ENCODE measurements around the gene BARX1. TPM values are rescaled to one million over a fixed set of nuclear protein-coding genes. Genes with fewer than 3 reads are reported as not detected.

The BARX1 gene
- total RNA-seq, 5 donors from 2014 or later (not counting 1 experiment from before 2014, with no cell fraction given): not detected

DNA sequence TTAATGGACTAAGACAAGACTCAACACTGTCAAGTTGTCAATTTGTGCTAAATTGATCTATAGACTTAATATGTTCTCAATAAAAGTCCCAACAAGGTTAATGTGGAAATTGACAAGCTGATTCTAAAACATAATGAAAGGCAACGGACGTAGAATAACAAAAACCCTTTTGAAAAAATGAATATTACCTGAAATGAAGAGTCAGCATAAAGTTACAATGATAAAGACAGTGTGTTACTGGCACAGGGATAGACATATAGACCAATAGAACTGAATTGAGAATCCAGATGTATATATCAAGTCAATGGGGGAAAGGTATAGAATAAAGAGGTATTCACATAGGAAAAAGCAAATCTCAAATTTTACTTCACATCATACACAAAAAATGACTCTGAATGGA lies 37.7 kb upstream of the BARX1 start:
- Histone ChIP-seq H3K4me1 (ENCODE audit: control insufficient read depth in 1 of 2, extremely low read depth in 1 of 2, insufficient read depth in 2 of 2, low read length in 2 of 2) (no peaks in the 10 kb centered on the region), H3K27me3 (replicated peaks in 1 of 2; ENCODE audit: control insufficient read depth in 2 of 2, extremely low read depth in 1 of 2, insufficient read depth in 2 of 2, low read length in 1 of 2) (peaks cover 0 to 2% of the 10 kb centered on the region in 2 experiments), H3K9me3 (no peaks in the 10 kb centered on the region), H3K36me3 (ENCODE audit: control insufficient read depth in 2 of 2, extremely low read depth in 1 of 2, insufficient read depth in 1 of 2, low read length in 1 of 2) (no peaks in the 10 kb centered on the region), H3K4me3 (ENCODE audit: control insufficient read depth in 1 of 2, extremely low read depth in 1 of 2, low read length in 1 of 2) (no peak overlapping the region), H3K27ac (ENCODE audit: low read length) (no peak overlapping the region)
- Mint-ChIP-seq H3K36me3 (peaks cover 4% of the 10 kb centered on the region), H3K4me3 (no peak overlapping the region), H3K9me3 (peaks cover 9 to 22% (median 21%) of the 10 kb centered on the region in 3 donors), H3K27me3 (peaks cover 19 to 23% of the 10 kb centered on the region in 2 donors), H3K27ac (no peak overlapping the region), H3K4me1 (no peaks in the 10 kb centered on the region)
- WGBS (ENCODE audit: insufficient coverage): no CpG with 5 or more reads among the region's 2 CpGs
- POLR2A ChIA-PET: no interaction called here
- CTCF ChIA-PET: interaction anchor here in 1 of 2 donors (0.7 kb wide), 1 partner anchor 8 kb away, joined by 3 read pairs; no protein-coding TSS in a partner anchor
- no peak for DNase-seq
- no peak for ATAC-seq (replicated peaks in 1 of 4)

DNA sequence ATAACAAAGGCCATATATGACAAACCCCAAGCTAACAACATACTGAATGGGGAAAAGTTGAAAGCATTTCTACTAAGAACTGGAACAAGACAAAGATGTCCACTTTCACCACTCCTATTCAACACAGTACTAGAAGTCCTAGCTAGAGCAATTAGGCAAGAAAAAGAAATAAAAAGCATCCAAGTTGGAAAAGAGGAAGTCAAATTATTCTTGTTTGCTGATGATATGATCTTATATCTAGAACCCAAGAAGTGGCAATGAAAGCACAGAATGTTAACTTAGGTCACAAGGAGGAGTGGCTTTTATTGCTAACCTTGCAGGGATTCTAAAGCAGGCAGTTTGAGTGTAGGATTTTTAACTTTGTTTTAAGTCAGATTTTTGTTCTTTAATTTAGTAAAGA lies 35.3 kb upstream of the BARX1 start:
- Histone ChIP-seq H3K9me3 (no peaks in the 10 kb centered on the region), H3K27me3 (replicated peaks in 1 of 2; ENCODE audit: control insufficient read depth in 2 of 2, extremely low read depth in 1 of 2, insufficient read depth in 2 of 2, low read length in 1 of 2) (peaks cover 0 to 1% of the 10 kb centered on the region in 2 experiments), H3K36me3 (ENCODE audit: control insufficient read depth in 2 of 2, extremely low read depth in 1 of 2, insufficient read depth in 1 of 2, low read length in 1 of 2) (no peaks in the 10 kb centered on the region), H3K27ac (ENCODE audit: low read length) (no peak overlapping the region), H3K4me3 (ENCODE audit: control insufficient read depth in 1 of 2, extremely low read depth in 1 of 2, low read length in 1 of 2) (no peak overlapping the region), H3K4me1 (ENCODE audit: control insufficient read depth in 1 of 2, extremely low read depth in 1 of 2, insufficient read depth in 2 of 2, low read length in 2 of 2) (no peaks in the 10 kb centered on the region)
- ATAC-seq (replicated peaks in 1 of 4) (no peak), DNase-seq (no peak)
- ChIA-PET CTCF (no interaction called here), POLR2A (no interaction called here)
- Mint-ChIP-seq H3K9me3 (peaks cover 25 to 42% (median 37%) of the 10 kb centered on the region in 3 donors), H3K36me3 (peaks cover 7% of the 10 kb centered on the region), H3K4me1 (no peaks in the 10 kb centered on the region), H3K27ac (no peak overlapping the region), H3K4me3 (no peak overlapping the region), H3K27me3 (peaks cover 36 to 42% of the 10 kb centered on the region in 2 donors)

DNA sequence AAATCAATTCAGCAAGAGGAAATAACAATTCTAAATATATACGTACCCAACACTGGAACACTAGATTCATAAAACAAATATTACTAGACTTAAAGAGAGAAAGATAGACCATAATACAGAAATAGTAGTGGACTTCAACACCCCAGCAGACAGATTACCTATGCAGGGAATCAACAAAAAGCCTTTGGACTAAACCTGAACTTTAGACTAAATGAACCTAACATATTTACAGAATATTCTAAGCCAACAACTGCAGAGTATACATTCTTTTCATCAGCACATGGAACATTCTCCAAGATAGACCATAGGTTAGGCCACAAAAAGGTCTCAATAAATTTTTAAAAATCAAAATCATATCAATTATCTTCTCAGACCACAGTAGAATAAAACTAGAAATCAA lies 32.9 kb upstream of the BARX1 start:
- peaks cover 7% of the 10 kb centered on the region for H3K36me3 Mint-ChIP-seq
- CTCF ChIA-PET: no interaction called here
- no peak overlapping the region for H3K27ac Mint-ChIP-seq
- no peak overlapping the region for H3K4me3 ChIP-seq (ENCODE audit: control insufficient read depth in 1 of 2, extremely low read depth in 1 of 2, low read length in 1 of 2)
- H3K9me3 Mint-ChIP-seq: peaks cover 25 to 52% (median 40%) of the 10 kb centered on the region in 3 donors
- no peaks in the 10 kb centered on the region for H3K4me1 Mint-ChIP-seq
- no peaks in the 10 kb centered on the region for H3K27me3 ChIP-seq (replicated peaks in 1 of 2; ENCODE audit: control insufficient read depth in 2 of 2, extremely low read depth in 1 of 2, insufficient read depth in 2 of 2, low read length in 1 of 2)
- WGBS (ENCODE audit: insufficient coverage): no CpG with 5 or more reads among the region's 1 CpG
- H3K9me3 ChIP-seq: no peaks in the 10 kb centered on the region
- DNase-seq: no peak
- no peaks in the 10 kb centered on the region for H3K36me3 ChIP-seq (ENCODE audit: control insufficient read depth in 2 of 2, extremely low read depth in 1 of 2, insufficient read depth in 1 of 2, low read length in 1 of 2)
- POLR2A ChIA-PET: no interaction called here
- peaks cover 35 to 36% of the 10 kb centered on the region in 2 donors for H3K27me3 Mint-ChIP-seq
- H3K27ac ChIP-seq (ENCODE audit: low read length): no peak overlapping the region
- no peak overlapping the region for H3K4me3 Mint-ChIP-seq
- no peaks in the 10 kb centered on the region for H3K4me1 ChIP-seq (ENCODE audit: control insufficient read depth in 1 of 2, extremely low read depth in 1 of 2, insufficient read depth in 2 of 2, low read length in 2 of 2)
- ATAC-seq (replicated peaks in 1 of 4): no peak

DNA sequence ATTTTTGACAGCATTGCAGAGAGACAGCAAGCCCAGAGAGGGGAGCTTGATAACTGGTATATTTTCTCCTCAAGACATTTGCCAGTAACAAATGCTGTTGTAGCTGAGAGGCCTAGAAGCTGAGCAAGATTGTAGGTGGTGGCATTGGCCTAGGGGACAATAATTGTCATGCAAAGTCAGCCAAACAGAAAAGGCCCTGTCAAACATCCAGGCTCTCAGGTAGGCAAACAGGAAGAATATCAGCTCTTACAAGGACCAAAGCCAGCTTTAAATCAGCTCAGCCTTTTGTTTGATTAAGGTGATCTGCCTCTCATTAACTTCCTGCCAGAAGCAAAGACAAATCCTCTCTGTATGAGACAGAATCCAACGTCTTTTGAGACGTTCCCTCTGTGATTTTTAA lies 29.7 kb upstream of the BARX1 start:
- no peaks in the 10 kb centered on the region for H3K36me3 ChIP-seq (ENCODE audit: control insufficient read depth in 2 of 2, extremely low read depth in 1 of 2, insufficient read depth in 1 of 2, low read length in 1 of 2)
- no peak overlapping the region for H3K27ac Mint-ChIP-seq
- no peak overlapping the region for H3K4me3 Mint-ChIP-seq
- H3K4me3 ChIP-seq (ENCODE audit: control insufficient read depth in 1 of 2, extremely low read depth in 1 of 2, low read length in 1 of 2): no peak overlapping the region
- WGBS (ENCODE audit: insufficient coverage): no CpG with 5 or more reads among the region's 2 CpGs
- H3K36me3 Mint-ChIP-seq: peaks cover 3% of the 10 kb centered on the region
- no peak for ATAC-seq (replicated peaks in 1 of 4)
- no peak for DNase-seq
- H3K27me3 ChIP-seq (replicated peaks in 1 of 2; ENCODE audit: control insufficient read depth in 2 of 2, extremely low read depth in 1 of 2, insufficient read depth in 2 of 2, low read length in 1 of 2): peaks cover 0 to 4% of the 10 kb centered on the region in 2 experiments
- no peaks in the 10 kb centered on the region for H3K4me1 ChIP-seq (ENCODE audit: control insufficient read depth in 1 of 2, extremely low read depth in 1 of 2, insufficient read depth in 2 of 2, low read length in 2 of 2)
- POLR2A ChIA-PET: no interaction called here
- peaks cover 16 to 44% (median 30%) of the 10 kb centered on the region in 3 donors for H3K9me3 Mint-ChIP-seq
- H3K27me3 Mint-ChIP-seq: peaks cover 39 to 46% of the 10 kb centered on the region in 2 donors
- no peak overlapping the region for H3K27ac ChIP-seq (ENCODE audit: low read length)
- CTCF ChIA-PET: interaction anchor here in 1 of 2 donors (0.7 kb wide), 1 partner anchor 8 kb away, joined by 3 read pairs; no protein-coding TSS in a partner anchor
- H3K9me3 ChIP-seq: no peaks in the 10 kb centered on the region
- H3K4me1 Mint-ChIP-seq: no peaks in the 10 kb centered on the region

DNA sequence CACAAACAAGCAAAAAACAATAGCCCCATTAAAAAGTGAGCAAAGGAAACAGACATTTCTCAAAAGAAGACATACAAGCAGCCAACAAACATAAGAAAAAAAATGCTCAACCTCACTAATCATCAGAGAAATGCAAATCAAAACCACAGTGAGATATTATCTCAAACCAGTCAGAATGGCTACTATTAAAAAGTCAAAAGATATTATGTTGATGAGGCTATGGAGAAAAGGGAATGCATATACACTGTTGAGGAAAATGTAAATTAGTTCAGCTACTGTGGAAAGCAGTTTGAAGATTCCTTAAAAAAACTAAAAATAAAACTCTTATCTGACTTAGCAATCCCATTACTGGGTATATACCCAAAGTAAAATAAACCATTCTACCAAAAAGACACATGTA lies 28.7 kb upstream of the BARX1 start:
- ATAC-seq (replicated peaks in 1 of 4) (no peak), DNase-seq (no peak)
- Histone ChIP-seq H3K9me3 (no peaks in the 10 kb centered on the region), H3K4me3 (ENCODE audit: control insufficient read depth in 1 of 2, extremely low read depth in 1 of 2, low read length in 1 of 2) (no peak overlapping the region), H3K4me1 (ENCODE audit: control insufficient read depth in 1 of 2, extremely low read depth in 1 of 2, insufficient read depth in 2 of 2, low read length in 2 of 2) (no peaks in the 10 kb centered on the region), H3K27ac (ENCODE audit: low read length) (no peak overlapping the region), H3K27me3 (replicated peaks in 1 of 2; ENCODE audit: control insufficient read depth in 2 of 2, extremely low read depth in 1 of 2, insufficient read depth in 2 of 2, low read length in 1 of 2) (peaks cover 0 to 13% of the 10 kb centered on the region in 2 experiments), H3K36me3 (ENCODE audit: control insufficient read depth in 2 of 2, extremely low read depth in 1 of 2, insufficient read depth in 1 of 2, low read length in 1 of 2) (no peaks in the 10 kb centered on the region)
- POLR2A ChIA-PET: no interaction called here
- Mint-ChIP-seq H3K9me3 (peaks cover 16 to 37% (median 22%) of the 10 kb centered on the region in 3 donors), H3K4me1 (no peaks in the 10 kb centered on the region), H3K27ac (no peak overlapping the region), H3K36me3 (peaks cover 3% of the 10 kb centered on the region), H3K27me3 (peaks cover 45 to 52% of the 10 kb centered on the region in 2 donors), H3K4me3 (no peak overlapping the region)
- CTCF ChIA-PET: no interaction called here

DNA sequence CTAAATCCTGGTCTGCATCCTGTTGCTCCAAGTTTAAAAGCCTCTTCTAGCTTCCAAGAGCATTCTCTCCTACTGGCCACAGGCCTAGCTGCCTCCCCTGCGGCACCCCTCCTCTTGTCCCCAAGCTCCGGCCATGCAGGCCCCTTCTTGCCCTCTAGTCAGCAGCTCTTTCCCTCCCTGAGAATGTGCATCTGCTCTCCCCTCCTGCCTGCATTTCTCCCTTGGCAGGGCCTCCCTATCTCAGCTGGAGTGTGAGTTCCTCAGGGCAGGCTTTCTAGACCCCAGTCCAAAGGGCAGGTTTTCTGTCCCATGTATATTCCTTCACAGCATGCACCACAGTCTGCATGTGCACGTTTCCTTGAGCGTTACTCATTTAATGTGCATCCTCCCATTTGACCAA lies 24.6 kb upstream of the BARX1 start:
- DNase-seq: no peak
- H3K4me3 Mint-ChIP-seq: no peak overlapping the region
- Histone ChIP-seq H3K4me1 (ENCODE audit: control insufficient read depth in 1 of 2, extremely low read depth in 1 of 2, insufficient read depth in 2 of 2, low read length in 2 of 2) (no peaks in the 10 kb centered on the region), H3K27me3 (replicated peaks in 1 of 2; ENCODE audit: control insufficient read depth in 2 of 2, extremely low read depth in 1 of 2, insufficient read depth in 2 of 2, low read length in 1 of 2) (peaks cover 0 to 35% of the 10 kb centered on the region in 2 experiments), H3K27ac (ENCODE audit: low read length) (no peak overlapping the region), H3K9me3 (no peaks in the 10 kb centered on the region), H3K36me3 (ENCODE audit: control insufficient read depth in 2 of 2, extremely low read depth in 1 of 2, insufficient read depth in 1 of 2, low read length in 1 of 2) (no peaks in the 10 kb centered on the region), H3K4me3 (ENCODE audit: control insufficient read depth in 1 of 2, extremely low read depth in 1 of 2, low read length in 1 of 2) (no peak overlapping the region)
- ChIA-PET POLR2A (no interaction called here), CTCF (no interaction called here)
- peaks cover 35 to 44% of the 10 kb centered on the region in 2 donors for H3K27me3 Mint-ChIP-seq
- WGBS (ENCODE audit: insufficient coverage): 100% methylated on average over 4 of the region's 4 CpGs
- no peak overlapping the region for H3K27ac Mint-ChIP-seq
- peaks cover 0 to 5% (median 3%) of the 10 kb centered on the region in 3 donors for H3K9me3 Mint-ChIP-seq
- no peaks in the 10 kb centered on the region for H3K4me1 Mint-ChIP-seq
- no peaks in the 10 kb centered on the region for H3K36me3 Mint-ChIP-seq
- ATAC-seq (replicated peaks in 1 of 4): no peak

DNA sequence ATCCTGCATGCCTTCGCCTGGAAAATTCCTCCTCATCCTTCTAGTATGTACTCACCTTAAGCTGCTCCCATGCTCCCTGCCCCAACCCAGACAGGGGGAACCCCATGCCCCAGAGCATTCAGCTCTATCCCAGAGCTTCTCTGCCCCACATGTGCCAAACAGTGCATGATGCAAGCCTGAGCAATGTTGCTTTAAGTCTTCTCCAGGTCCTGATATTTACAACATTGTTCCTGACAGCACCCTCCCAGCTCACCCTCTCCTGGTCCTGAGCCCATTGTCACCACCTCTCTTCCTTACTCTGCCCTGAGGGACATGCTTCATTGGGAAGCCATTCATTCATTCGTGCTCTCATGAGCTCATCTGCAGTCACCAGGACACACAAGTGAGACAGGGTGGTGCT lies 23.4 kb upstream of the BARX1 start:
- no peak overlapping the region for H3K4me3 Mint-ChIP-seq
- H3K4me3 ChIP-seq (ENCODE audit: control insufficient read depth in 1 of 2, extremely low read depth in 1 of 2, low read length in 1 of 2): no peak overlapping the region
- H3K9me3 ChIP-seq: no peaks in the 10 kb centered on the region
- no peaks in the 10 kb centered on the region for H3K36me3 Mint-ChIP-seq
- no peaks in the 10 kb centered on the region for H3K9me3 Mint-ChIP-seq
- peaks cover 0 to 35% of the 10 kb centered on the region in 2 experiments for H3K27me3 ChIP-seq (replicated peaks in 1 of 2; ENCODE audit: control insufficient read depth in 2 of 2, extremely low read depth in 1 of 2, insufficient read depth in 2 of 2, low read length in 1 of 2)
- no peaks in the 10 kb centered on the region for H3K36me3 ChIP-seq (ENCODE audit: control insufficient read depth in 2 of 2, extremely low read depth in 1 of 2, insufficient read depth in 1 of 2, low read length in 1 of 2)
- DNase-seq: no peak
- H3K27me3 Mint-ChIP-seq: peaks cover 35 to 44% of the 10 kb centered on the region in 2 donors
- 59% methylated on average over 2 of the region's 2 CpGs for WGBS (ENCODE audit: insufficient coverage)
- no peaks in the 10 kb centered on the region for H3K4me1 Mint-ChIP-seq
- ChIA-PET POLR2A (no interaction called here), CTCF (no interaction called here)
- ATAC-seq (replicated peaks in 1 of 4): no peak
- H3K27ac Mint-ChIP-seq: no peak overlapping the region
- H3K4me1 ChIP-seq (ENCODE audit: control insufficient read depth in 1 of 2, extremely low read depth in 1 of 2, insufficient read depth in 2 of 2, low read length in 2 of 2): no peaks in the 10 kb centered on the region
- no peak overlapping the region for H3K27ac ChIP-seq (ENCODE audit: low read length)

Measured in T-cell (primary cell).